B cell (primary cell): ENCODE results near the gene RBL1. TPM values are rescaled to one million over a fixed set of nuclear protein-coding genes. Genes with fewer than 3 reads are reported as not detected.

ENCODE experiments used
- ATAC-seq: fragments of 200-7000 bp; cut with Tn5 transposase; one replicate; pipeline ENCODE4 v1.10.0; 2021; ENCODE audit warnings: low read depth, mild to moderate bottlenecking, moderate number of reproducible peaks, moderate library complexity
- CTCF ChIA-PET: fragments of 350-600 bp; sonication (Branson Sonifier 250); formaldehyde crosslinking; loops from one replicate; lab custom pipeline; 2021; ENCODE audit warnings: antibody characterized with exemption, inconsistent platforms; lab: Charles Lee
- POLR2A ChIA-PET: fragments of 350-600 bp; sonication (Branson Sonifier 250); formaldehyde crosslinking; loops from one replicate; lab custom pipeline; 2021; ENCODE audit warnings: antibody characterized with exemption; lab: Charles Lee
- DNase-seq: peaks from one replicate; pipeline ENCODE4 v3.0.0; 2013
- H2AFZ ChIP-seq: 2 replicates; pipeline ENCODE4 v1.6.1; 2012; ENCODE audit warnings: mild to moderate bottlenecking, low read depth, low read length; ENCODE audit not compliant: insufficient read depth, poor library complexity, severe bottlenecking
- H3K27ac ChIP-seq, 2 donors: 1 replicate in 1 of 2; 2 replicates in 1 of 2; pipeline ENCODE4 v1.5.1; 2012 to 2013; ENCODE audit warnings: low read length in 2 of 2, mild to moderate bottlenecking in 2 of 2, moderate library complexity in 1 of 2
- H3K27me3 ChIP-seq, 4 experiments: fragments of 200-600 bp in 1 of 4; sonication (generic) in 1 of 4; replicated peaks in 1 of 4; 1 replicate in 2 of 4; 2 replicates in 2 of 4; pipeline versions ENCODE4 v1.6.1 to v1.7.0; 2013 to 2016; ENCODE audit warnings: low read length in 3 of 4, mild to moderate bottlenecking in 2 of 4, mixed read lengths in 1 of 4, moderate library complexity in 1 of 4; ENCODE audit not compliant: insufficient read depth in 4 of 4, control insufficient read depth in 3 of 4; ENCODE audit errors: control extremely low read depth in 1 of 4
- H3K36me3 ChIP-seq, 2 experiments: replicated peaks in 1 of 2; 1 replicate in 1 of 2; 2 replicates in 1 of 2; pipeline versions ENCODE4 v1.6.1 to v1.7.1; 2013; ENCODE audit warnings: low read length in 1 of 2; ENCODE audit not compliant: insufficient read depth in 2 of 2, control insufficient read depth in 1 of 2; ENCODE audit errors: control extremely low read depth in 1 of 2, extremely low read depth in 1 of 2
- H3K4me1 ChIP-seq, 2 donors: fragments of 200-600 bp in 1 of 2; sonication (generic) in 1 of 2; 1 replicate in 1 of 2; 2 replicates in 1 of 2; pipeline versions ENCODE4 v1.5.1 to v1.6.1; 2013 to 2017; ENCODE audit warnings: low read length in 2 of 2; ENCODE audit not compliant: control insufficient read depth in 2 of 2, insufficient read depth in 2 of 2
- H3K4me2 ChIP-seq: replicated peaks from 2 replicates; pipeline ENCODE3; 2012; ENCODE audit warnings: mild to moderate bottlenecking, low read depth, low read length; ENCODE audit not compliant: poor library complexity, severe bottlenecking
- H3K4me3 ChIP-seq, 5 experiments: fragments of 200-600 bp in 1 of 5; sonication (generic) in 1 of 5; 1 replicate in 3 of 5; 2 replicates in 2 of 5; pipeline versions ENCODE4 v1.5.1 to v1.7.0; 2011 to 2016; ENCODE audit warnings: low read length in 4 of 5, mild to moderate bottlenecking in 4 of 5, low read depth in 2 of 5, control low read depth in 1 of 5, moderate library complexity in 1 of 5; ENCODE audit not compliant: insufficient read depth in 1 of 5; ENCODE audit errors: control extremely low read depth in 1 of 5, extremely low read depth in 1 of 5
- H3K79me2 ChIP-seq: fragments of 200-600 bp; sonication (generic); one replicate; pipeline ENCODE4 v1.6.0; 2016; ENCODE audit warnings: low read length; ENCODE audit not compliant: control insufficient read depth, insufficient read depth
- H3K9ac ChIP-seq: fragments of 200-600 bp; sonication (generic); 2 replicates; pipeline ENCODE4 v1.6.1; 2017; ENCODE audit warnings: mild to moderate bottlenecking, low read length, moderate library complexity
- H3K9me3 ChIP-seq, 3 donors: one replicate each; pipeline versions ENCODE4 v1.6.1 to v1.7.1; 2013; ENCODE audit warnings: low read length in 2 of 3; ENCODE audit not compliant: control insufficient read depth in 2 of 3, insufficient read depth in 1 of 3; ENCODE audit errors: control extremely low read depth in 1 of 3
- H4K20me1 ChIP-seq: 2 replicates; pipeline ENCODE4 v1.6.0; 2012; ENCODE audit warnings: mild to moderate bottlenecking, low read length; ENCODE audit not compliant: insufficient read depth, control insufficient read depth, poor library complexity, severe bottlenecking
- H3K27ac Mint-ChIP-seq: one replicate; pipeline ENCODE4 v1.8.0; 2021; ENCODE audit warnings: mixed read lengths
- H3K27me3 Mint-ChIP-seq: one replicate; pipeline ENCODE4 v1.8.0; 2021; ENCODE audit warnings: mixed read lengths
- H3K4me1 Mint-ChIP-seq: one replicate; pipeline ENCODE4 v1.8.0; 2021; ENCODE audit warnings: mixed read lengths
- H3K4me3 Mint-ChIP-seq: one replicate; pipeline ENCODE4 v1.8.0; 2021; ENCODE audit warnings: mixed read lengths
- H3K9me3 Mint-ChIP-seq: one replicate; pipeline ENCODE4 v1.8.0; 2022; ENCODE audit warnings: mixed read lengths; ENCODE audit not compliant: insufficient read depth
- CTCF ChIP-seq: fragments of 200-600 bp; IDR thresholded peaks from one replicate; pipeline ENCODE4 v1.8.0; 2022; ENCODE audit warnings: antibody characterized with exemption, mild to moderate bottlenecking
- EZH2 ChIP-seq: IDR thresholded peaks from 2 replicates; pipeline ENCODE4 v1.6.1; 2012; ENCODE audit warnings: borderline replicate concordance, low read depth, mild to moderate bottlenecking, moderate library complexity, low read length; ENCODE audit not compliant: insufficient read depth, poor library complexity, severe bottlenecking
- WGBS: methylation state at CpG from one replicate; pipeline ENCODE4 v1.1.5; 2013; ENCODE audit warnings: missing lambda C conversion rate; ENCODE audit not compliant: insufficient coverage; 5-methylcytosine and 5-hydroxymethylcytosine counted together
- intact Hi-C: fragments of 100-400 bp; cut with micrococcal nuclease; formaldehyde crosslinking; loops from one replicate; pipeline ENCODE4 v1.10.0; 2022
- polyA plus RNA-seq: library from polyadenylated mRNA; depleted of rRNA; stranded (reverse); fragments of >200 nt; gene quantifications from 2 replicates; pipeline ENCODE4 v1.2.3, GENCODE V29; 2012
- total RNA-seq, 2 donors: library from RNA; stranded (reverse); fragments of 120-200 nt in 1 of 2; gene quantifications; 1 replicate in 1 of 2; 2 replicates in 1 of 2; pipeline versions ENCODE4 v1.2.3 to v1.2.4, GENCODE V29; 2013 to 2022

The RBL1 gene
- total and polyA plus RNA-seq, 2 donors (not counting 1 experiment from before 2014, with no cell fraction given): 8.1 to 27.8 TPM

- no peak for TF ChIP-seq CTCF
- no peak for TF ChIP-seq EZH2
- H3K4me1 Mint-ChIP-seq: peaks cover 22% of the 10 kb centered on the region
- WGBS: 74% methylated on average over 6 of the region's 17 CpGs
- DNase-seq (no peak), ATAC-seq (no peak)
- no peaks in the 10 kb centered on the region for H3K9me3 Mint-ChIP-seq
- Histone ChIP-seq H2AFZ (no peak overlapping the region), H4K20me1 (no peaks in the 10 kb centered on the region), H3K9ac (no peak overlapping the region), H3K4me3 (no peak overlapping the region), H3K79me2 (peaks cover 27% of the 10 kb centered on the region), H3K4me2 (peak overlapping the region; percentile 37), H3K36me3 (no peaks in the 10 kb centered on the region), H3K9me3 (peaks cover 0 to 4% (median 3%) of the 10 kb centered on the region in 3 donors), H3K27ac (peak overlapping the region; percentile 2 to 3), H3K27me3 (no peaks in the 10 kb centered on the region), H3K4me1 (peaks cover 0 to 17% of the 10 kb centered on the region in 2 donors)
- ChIA-PET CTCF (interaction anchor here (1.1 kb wide), 1 partner anchor 16 kb away, joined by 4 read pairs; no protein-coding TSS in a partner anchor), POLR2A (no interaction called here)
- no peaks in the 10 kb centered on the region for H3K27me3 Mint-ChIP-seq
- intact Hi-C loops: no loop called here
- H3K27ac Mint-ChIP-seq: peak overlapping the region; percentile 76
- peak overlapping the region; percentile 61 for H3K4me3 Mint-ChIP-seq
Measured at GRCh38 chr20:37072293-37073196, 23.3 kb downstream of the RBL1 start.

GRCh38 chr20:37071481-37071911, 24.3 kb downstream of the RBL1 start:
- Mint-ChIP-seq H3K9me3 (no peaks in the 10 kb centered on the region), H3K27ac (peak overlapping the region; percentile 62), H3K4me3 (peak overlapping the region; percentile 3), H3K27me3 (no peaks in the 10 kb centered on the region), H3K4me1 (peaks cover 22% of the 10 kb centered on the region)
- Histone ChIP-seq H3K27ac (no peak overlapping the region), H3K27me3 (no peaks in the 10 kb centered on the region), H3K9me3 (peaks cover 0 to 4% (median 3%) of the 10 kb centered on the region in 3 donors), H3K36me3 (peaks cover 0 to 9% of the 10 kb centered on the region in 2 experiments), H2AFZ (no peak overlapping the region), H3K4me1 (peaks cover 0 to 17% of the 10 kb centered on the region in 2 donors), H3K79me2 (peaks cover 23% of the 10 kb centered on the region), H3K4me2 (no peak overlapping the region), H3K9ac (no peak overlapping the region), H3K4me3 (no peak overlapping the region), H4K20me1 (no peaks in the 10 kb centered on the region)
- ChIA-PET CTCF (no interaction called here), POLR2A (interaction anchor here (0.6 kb wide), 1 partner anchor 28 kb away, joined by 5 read pairs; no protein-coding TSS in a partner anchor)
- no peak for TF ChIP-seq EZH2
- TF ChIP-seq CTCF: no peak
- 61% methylated on average over 3 of the region's 4 CpGs for WGBS
- intact Hi-C loops: no loop called here
- DNase-seq: peak; percentile 16
- peak; percentile 39 for ATAC-seq
